Esophagus squamous epithelium (tissue), 5 donors: ENCODE results near the gene LRRC8E. TPM values are rescaled to one million over a fixed set of nuclear protein-coding genes. Genes with fewer than 3 reads are reported as not detected.
A peak's percentile ranks its signal among the peaks of the same experiment; 100 is the strongest.

Source experiments
- DNase-seq: peaks from one replicate; lab custom pipeline; 2025; lab: John Stamatoyannopoulos, UW
- H3K27ac ChIP-seq, 4 donors: fragments of 200-600 bp; sonication (generic); one replicate each; pipeline ENCODE4 v1.5.1; 2016 to 2019; ENCODE audit warnings: mild to moderate bottlenecking in 1 of 4
- H3K27me3 ChIP-seq, 4 donors: fragments of 200-600 bp; sonication (generic); 1 replicate in 3 of 4; 2 replicates in 1 of 4; pipeline versions ENCODE4 v1.5.1 to v1.6.0; 2017 to 2021; ENCODE audit warnings: antibody characterized with exemption in 1 of 4
- H3K36me3 ChIP-seq, 3 donors: fragments of 200-600 bp; sonication (generic); one replicate each; pipeline ENCODE4 v1.5.1; 2016 to 2019
- H3K4me1 ChIP-seq, 3 donors: fragments of 200-600 bp; sonication (generic); one replicate each; pipeline ENCODE4 v1.5.1; 2017 to 2019
- H3K4me3 ChIP-seq, 4 donors: fragments of 200-600 bp; sonication (generic); 1 replicate in 3 of 4; 2 replicates in 1 of 4; pipeline ENCODE4 v1.5.1; 2016 to 2019; ENCODE audit warnings: mild to moderate bottlenecking in 2 of 4, moderate library complexity in 1 of 4
- H3K9me3 ChIP-seq, 3 donors: fragments of 200-600 bp; sonication (generic); one replicate each; pipeline ENCODE4 v1.5.1; 2016 to 2019
- CTCF ChIP-seq, 6 experiments: fragments of 450-650 bp in 4 of 6; fragments of 200-600 bp in 2 of 6; sonication (generic) in 2 of 6; IDR thresholded peaks; one replicate each; pipeline ENCODE4 v1.5.1; 2016 to 2019; ENCODE audit warnings: antibody characterized with exemption in 6 of 6, mild to moderate bottlenecking in 4 of 6, moderate library complexity in 4 of 6
- POLR2A ChIP-seq, 4 donors: fragments of 450-650 bp; IDR thresholded peaks; one replicate each; pipeline ENCODE4 v1.6.1; 2017; ENCODE audit warnings: antibody characterized with exemption in 4 of 4, mild to moderate bottlenecking in 4 of 4, moderate library complexity in 3 of 4
- WGBS, 2 donors: methylation state at CpG; one replicate each; pipeline ENCODE4 v1.1.5; 2018; 5-methylcytosine and 5-hydroxymethylcytosine counted together
- intact Hi-C: fragments of 100-400 bp; cut with DNase I; formaldehyde crosslinking; loops from one replicate; pipeline ENCODE4 v1.15.0; 2022
- total RNA-seq, 4 donors: library from RNA; depleted of rRNA; stranded (reverse); fragments of >200 nt; gene quantifications; one replicate each; pipeline ENCODE4 v1.1.0, GENCODE V29; 2016
- donor health status: DM: yes; HTN: yes; CAD: no.

Gene LRRC8E
- total RNA-seq, 4 donors from 2014 or later = 7.6 to 17.0 (median 9.5) TPM

DNA sequence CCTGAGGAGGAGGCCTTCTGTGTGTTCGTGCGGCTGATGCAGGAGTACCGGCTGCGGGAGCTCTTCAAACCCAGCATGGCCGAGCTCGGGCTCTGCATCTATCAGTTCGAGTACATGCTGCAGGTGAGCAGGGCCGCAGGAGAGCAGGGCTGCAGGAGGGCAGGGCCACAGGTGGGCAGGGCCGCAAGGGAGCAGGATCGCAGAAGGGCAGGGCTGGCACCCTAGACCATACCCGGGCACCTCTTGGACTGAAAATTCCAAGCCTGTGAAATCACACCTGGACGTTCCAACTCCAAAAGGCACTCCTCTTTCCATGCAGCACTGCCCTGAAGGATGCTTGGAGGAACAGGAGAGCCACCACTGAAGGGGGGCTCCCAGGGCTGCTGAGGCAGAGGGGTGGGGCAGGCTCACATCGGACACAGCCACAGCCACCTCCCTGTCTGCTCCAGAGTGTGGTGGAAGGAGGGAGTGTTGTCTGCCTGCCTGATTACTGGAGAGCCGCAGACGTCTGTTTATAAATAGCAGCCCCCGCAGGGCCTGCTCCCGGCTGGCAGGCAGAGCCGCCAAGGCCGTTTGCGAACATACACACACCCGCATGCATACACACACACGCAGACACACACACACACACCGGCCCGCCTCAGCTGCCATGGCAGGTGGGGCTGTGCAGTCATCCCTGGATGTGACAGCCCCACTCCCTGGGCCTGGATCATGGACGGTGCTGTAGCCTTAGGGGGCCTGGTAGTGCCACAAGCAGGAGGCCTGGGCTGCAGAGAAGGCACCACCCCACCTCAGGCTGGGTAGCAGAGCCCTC is 38.1 kb upstream of the LRRC8E start:
- WGBS, 2 donors = 50 to 72% methylated on average over 8 to 12 of the region's 25 CpGs
- Histone ChIP-seq H3K36me3 (no peaks in the 10 kb centered on the region), H3K9me3 (no peaks in the 10 kb centered on the region), H3K27ac (no peak overlapping the region), H3K27me3 (peaks cover 0 to 4% (median 0%) of the 10 kb centered on the region in 4 donors), H3K4me3 (no peak overlapping the region), H3K4me1 (peaks cover 5 to 20% (median 6%) of the 10 kb centered on the region in 3 donors)
- no peak for TF ChIP-seq CTCF (IDR thresholded peaks at IDR 0.05)
- no peak for TF ChIP-seq POLR2A (IDR thresholded peaks at IDR 0.05)
- intact Hi-C loops = loop anchor here (10.0 kb wide), 1 partner anchor 55 kb away; the partner anchor contains the start of gene MAP2K7
- DNase-seq = no peak

DNA sequence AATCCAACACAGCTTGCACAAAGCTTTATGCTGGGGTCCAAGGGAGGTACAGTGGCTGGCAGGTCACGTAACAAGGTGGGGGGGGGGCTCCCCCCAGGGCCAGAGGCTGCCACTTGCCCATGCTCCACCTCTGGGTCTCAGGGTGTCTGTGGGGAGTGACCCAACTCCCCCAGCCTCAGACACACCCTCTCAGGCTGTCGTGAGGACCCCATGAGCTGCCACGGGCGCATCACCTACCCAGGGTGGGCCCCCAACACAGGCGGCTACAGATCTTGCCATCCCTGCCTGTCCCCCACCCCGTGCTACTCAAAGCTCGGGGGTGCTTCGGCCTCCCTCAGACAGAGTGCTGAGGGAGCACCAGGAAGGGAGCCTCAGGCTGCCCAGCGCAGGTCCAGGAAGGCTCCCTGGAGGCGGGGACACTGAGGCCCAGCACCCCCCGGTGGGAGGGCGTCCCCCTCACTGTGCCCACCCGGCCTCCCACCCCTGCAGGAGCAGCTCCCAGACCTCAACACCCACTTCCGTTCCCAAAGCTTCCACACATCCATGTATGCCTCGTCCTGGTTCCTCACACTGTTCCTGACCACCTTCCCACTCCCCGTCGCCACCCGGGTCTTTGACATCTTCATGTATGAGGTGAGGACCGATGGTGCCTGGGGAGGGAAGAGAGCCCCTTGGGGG is 37.2 kb upstream of the LRRC8E start:
- TF ChIP-seq POLR2A (IDR thresholded peaks at IDR 0.05) (no peak), CTCF (IDR thresholded peaks at IDR 0.05) (no peak)
- intact Hi-C loops = loop anchor here (10.0 kb wide), 1 partner anchor 54 kb away; the partner anchor contains the start of gene MAP2K7
- peaks cover 0 to 6% (median 0%) of the 10 kb centered on the region in 4 donors for H3K27me3 ChIP-seq
- no peaks in the 10 kb centered on the region for H3K9me3 ChIP-seq
- H3K36me3 ChIP-seq = no peaks in the 10 kb centered on the region
- H3K27ac ChIP-seq = no peak overlapping the region
- H3K4me1 ChIP-seq = peaks cover 5 to 20% (median 6%) of the 10 kb centered on the region in 3 donors
- H3K4me3 ChIP-seq = no peak overlapping the region
- WGBS, 2 donors = 88 to 89% methylated on average over 6 to 8 of the region's 19 CpGs
- DNase-seq = no peak

GRCh38 chr19:7851623-7852500 is 36.4 kb upstream of the LRRC8E start:
- TF ChIP-seq POLR2A (IDR thresholded peaks at IDR 0.05) (no peak), CTCF (IDR thresholded peaks at IDR 0.05) (no peak)
- no peak for DNase-seq
- no peaks in the 10 kb centered on the region for H3K9me3 ChIP-seq
- 87 to 90% methylated on average over 10 to 12 of the region's 26 CpGs for WGBS, 2 donors
- H3K27me3 ChIP-seq = peaks cover 0 to 13% (median 0%) of the 10 kb centered on the region in 4 donors
- H3K4me3 ChIP-seq = no peak overlapping the region
- H3K4me1 ChIP-seq = peaks cover 5 to 20% (median 6%) of the 10 kb centered on the region in 3 donors
- no peaks in the 10 kb centered on the region for H3K36me3 ChIP-seq
- intact Hi-C loops = loop anchor here (10.0 kb wide), 1 partner anchor 53 kb away; the partner anchor contains the start of gene MAP2K7
- H3K27ac ChIP-seq = no peak overlapping the region

- no peaks in the 10 kb centered on the region for H3K9me3 ChIP-seq
- DNase-seq = no peak
- H3K4me3 ChIP-seq = peak overlapping the region in 1 of 4 donors; percentile 28
- no peak for TF ChIP-seq POLR2A (IDR thresholded peaks at IDR 0.05)
- TF ChIP-seq CTCF (IDR thresholded peaks at IDR 0.05) = peak; percentile 69 to 89 (median 83)
- H3K27me3 ChIP-seq = peaks cover 0 to 25% (median 0%) of the 10 kb centered on the region in 4 donors
- peaks cover 0 to 1% (median 0%) of the 10 kb centered on the region in 3 donors for H3K36me3 ChIP-seq
- intact Hi-C loops = loop anchor here (10.0 kb wide), 1 partner anchor 52 kb away; the partner anchor contains the start of gene MAP2K7
- no peak overlapping the region for H3K27ac ChIP-seq
- 20 to 35% methylated on average over 4 of the region's 45 CpGs for WGBS, 2 donors
- H3K4me1 ChIP-seq = peaks cover 5 to 25% (median 6%) of the 10 kb centered on the region in 3 donors
Observed at GRCh38 chr19:7852851-7853769, 35.2 kb upstream of the LRRC8E start.
